H9 (cell line): ENCODE data around the gene WLS. TPM values are rescaled to one million over a fixed set of nuclear protein-coding genes. Genes with fewer than 3 reads are reported as not detected.

Experiments used
- DNase-seq: peaks from one replicate; pipeline ENCODE4 v3.0.0-alpha.2; 2017
- H2AFZ ChIP-seq: one replicate; pipeline ENCODE4 v1.6.1; 2013; ENCODE audit warnings: mild to moderate bottlenecking, low read length, control low read depth, moderate library complexity
- H2AK5ac ChIP-seq: 2 replicates; pipeline ENCODE4 v1.6.1; 2013; ENCODE audit warnings: low read length, control low read depth, mixed read lengths; ENCODE audit not compliant: insufficient read length
- H2BK120ac ChIP-seq: one replicate; pipeline ENCODE4 v1.6.1; 2013; ENCODE audit warnings: low read depth, mild to moderate bottlenecking, low read length, control low read depth, inconsistent platforms; ENCODE audit not compliant: poor library complexity, severe bottlenecking
- H2BK12ac ChIP-seq: 2 replicates; pipeline ENCODE4 v1.6.1; 2013; ENCODE audit warnings: low read length, control low read depth, mixed read lengths, low read depth; ENCODE audit not compliant: insufficient read length
- H2BK15ac ChIP-seq: 2 replicates; pipeline ENCODE4 v1.6.1; 2013; ENCODE audit warnings: low read depth, low read length, control low read depth
- H2BK20ac ChIP-seq: one replicate; pipeline ENCODE4 v1.6.1; 2013; ENCODE audit warnings: low read depth, mild to moderate bottlenecking, low read length, control low read depth, inconsistent platforms; ENCODE audit not compliant: poor library complexity, severe bottlenecking
- H2BK5ac ChIP-seq: 2 replicates; pipeline ENCODE4 v1.6.1; 2013; ENCODE audit warnings: low read length, control low read depth, mixed read lengths; ENCODE audit not compliant: insufficient read length
- H3K14ac ChIP-seq: 2 replicates; pipeline ENCODE4 v1.6.1; 2013; ENCODE audit warnings: low read length, control low read depth; ENCODE audit not compliant: insufficient read depth
- H3K18ac ChIP-seq: 2 replicates; pipeline ENCODE4 v1.6.1; 2013; ENCODE audit warnings: low read depth, mild to moderate bottlenecking, mixed read lengths, low read length, control low read depth; ENCODE audit not compliant: insufficient read length
- H3K23ac ChIP-seq: 2 replicates; pipeline ENCODE4 v1.6.1; 2013; ENCODE audit warnings: low read length, control low read depth, mixed read lengths, low read depth; ENCODE audit not compliant: insufficient read length
- H3K23me2 ChIP-seq: 2 replicates; pipeline ENCODE4 v1.6.1; 2013; ENCODE audit warnings: low read depth, mild to moderate bottlenecking, mixed read lengths, low read length, control low read depth; ENCODE audit not compliant: insufficient read length, poor library complexity, severe bottlenecking
- H3K27ac ChIP-seq: 2 replicates; pipeline ENCODE4 v1.5.1; 2013; ENCODE audit warnings: low read length, control low read depth, mixed read lengths, low read depth; ENCODE audit not compliant: insufficient read length
- H3K27me3 ChIP-seq: 2 replicates; pipeline ENCODE4 v1.6.1; 2013; ENCODE audit warnings: low read length, control low read depth, inconsistent platforms; ENCODE audit not compliant: insufficient read depth
- H3K4ac ChIP-seq: 2 replicates; pipeline ENCODE4 v1.6.1; 2013; ENCODE audit warnings: low read depth, mild to moderate bottlenecking, control low read depth, inconsistent platforms, low read length, moderate library complexity
- H3K4me1 ChIP-seq: 2 replicates; pipeline ENCODE4 v1.6.1; 2013; ENCODE audit warnings: low read length, control low read depth, inconsistent platforms; ENCODE audit not compliant: insufficient read depth
- H3K4me2 ChIP-seq: 2 replicates; pipeline ENCODE4 v1.6.1; 2013; ENCODE audit warnings: low read length, control low read depth, mixed read lengths; ENCODE audit not compliant: insufficient read length, insufficient read depth
- H3K56ac ChIP-seq: 2 replicates; pipeline ENCODE4 v1.6.1; 2013; ENCODE audit warnings: low read depth, mild to moderate bottlenecking, mixed read lengths, low read length, control low read depth; ENCODE audit not compliant: insufficient read length
- H3K79me1 ChIP-seq: 2 replicates; pipeline ENCODE4 v1.6.1; 2013; ENCODE audit warnings: low read depth, mild to moderate bottlenecking, moderate library complexity, low read length, control low read depth, inconsistent platforms; ENCODE audit not compliant: insufficient read depth, poor library complexity, severe bottlenecking
- H3K79me2 ChIP-seq: 2 replicates; pipeline ENCODE4 v1.6.1; 2013; ENCODE audit warnings: low read length, control low read depth, inconsistent platforms; ENCODE audit not compliant: insufficient read depth
- H3K9ac ChIP-seq: 2 replicates; pipeline ENCODE4 v1.6.1; 2013; ENCODE audit warnings: low read length, control low read depth, mixed read lengths; ENCODE audit not compliant: insufficient read length; ENCODE audit errors: extremely low read depth
- H3K9me3 ChIP-seq: one replicate; pipeline ENCODE4 v1.6.1; 2013; ENCODE audit warnings: low read depth, low read length, inconsistent platforms; ENCODE audit not compliant: control insufficient read depth
- H3T11ph ChIP-seq: one replicate; pipeline ENCODE4 v1.6.1; 2013; ENCODE audit warnings: mild to moderate bottlenecking, low read length, control low read depth, inconsistent platforms
- H4K20me1 ChIP-seq: one replicate; pipeline ENCODE4 v1.6.1; 2013; ENCODE audit not compliant: control insufficient read depth, insufficient read length, insufficient read depth
- H4K5ac ChIP-seq: 2 replicates; pipeline ENCODE4 v1.6.1; 2013; ENCODE audit warnings: low read depth, mild to moderate bottlenecking, mixed read lengths, low read length, control low read depth; ENCODE audit not compliant: insufficient read length
- H4K8ac ChIP-seq: replicated peaks from 2 replicates; pipeline ENCODE4 v1.6.1; 2013; ENCODE audit warnings: low read length, control low read depth, mixed read lengths, low read depth; ENCODE audit not compliant: insufficient read length
- H4K91ac ChIP-seq: 2 replicates; pipeline ENCODE4 v1.6.1; 2013; ENCODE audit warnings: low read depth, mild to moderate bottlenecking, moderate library complexity, mixed read lengths, low read length, control low read depth; ENCODE audit not compliant: insufficient read length
- H3K27ac Mint-ChIP-seq, 3 experiments: 2 replicates in 2 of 3; 3 replicates in 1 of 3; pipeline ENCODE4 v1.8.0; 2020 to 2021; ENCODE audit warnings: mixed read lengths in 3 of 3, mild to moderate bottlenecking in 1 of 3, moderate library complexity in 1 of 3
- H3K27me3 Mint-ChIP-seq: 2 replicates; pipeline ENCODE4 v1.8.0; 2021; ENCODE audit warnings: low read depth, mild to moderate bottlenecking, moderate library complexity, mixed read lengths
- H3K36me3 Mint-ChIP-seq, 3 experiments: 2 replicates in 2 of 3; 3 replicates in 1 of 3; pipeline ENCODE4 v1.8.0; 2020 to 2021; ENCODE audit warnings: low read depth in 3 of 3, mixed read lengths in 3 of 3; ENCODE audit not compliant: insufficient read depth in 1 of 3
- H3K4me1 Mint-ChIP-seq, 2 experiments: 2 replicates each; pipeline ENCODE4 v1.8.0; 2020; ENCODE audit warnings: mixed read lengths in 2 of 2
- H3K4me3 Mint-ChIP-seq, 2 experiments: 2 replicates in 1 of 2; 3 replicates in 1 of 2; pipeline ENCODE4 v1.8.0; 2020 to 2021; ENCODE audit warnings: mild to moderate bottlenecking in 2 of 2, mixed read lengths in 2 of 2, moderate library complexity in 1 of 2
- H3K9me3 Mint-ChIP-seq, 2 experiments: 2 replicates in 1 of 2; 3 replicates in 1 of 2; pipeline ENCODE4 v1.8.0; 2020; ENCODE audit warnings: mild to moderate bottlenecking in 2 of 2, mixed read lengths in 2 of 2, moderate library complexity in 1 of 2
- WGBS: extraction: QIAGEN DNeasy Blood & Tissue Kit; methylation state at CpG from one replicate; pipeline ENCODE4 v1.1.7; 2013; ENCODE audit warnings: missing lambda C conversion rate, low lambda C conversion rate, mixed read lengths; ENCODE audit not compliant: insufficient read length; ENCODE audit errors: extremely low coverage; 5-methylcytosine and 5-hydroxymethylcytosine counted together
- total RNA-seq: library from RNA; stranded (reverse); gene quantifications from 2 replicates; pipeline ENCODE4 v1.2.1, GENCODE V29; 2021
- TF ChIP-seq, protein P1 (sequence below): fragments of 200-600 bp; sonication (generic); conservative IDR thresholded peaks from 3 replicates; pipeline ENCODE4 v1.8.0; 2021; ENCODE audit warnings: antibody characterized with exemption, mild to moderate bottlenecking

Gene WLS
- total RNA-seq, 1 experiment from 2014 or later = 0.94 TPM

DNA sequence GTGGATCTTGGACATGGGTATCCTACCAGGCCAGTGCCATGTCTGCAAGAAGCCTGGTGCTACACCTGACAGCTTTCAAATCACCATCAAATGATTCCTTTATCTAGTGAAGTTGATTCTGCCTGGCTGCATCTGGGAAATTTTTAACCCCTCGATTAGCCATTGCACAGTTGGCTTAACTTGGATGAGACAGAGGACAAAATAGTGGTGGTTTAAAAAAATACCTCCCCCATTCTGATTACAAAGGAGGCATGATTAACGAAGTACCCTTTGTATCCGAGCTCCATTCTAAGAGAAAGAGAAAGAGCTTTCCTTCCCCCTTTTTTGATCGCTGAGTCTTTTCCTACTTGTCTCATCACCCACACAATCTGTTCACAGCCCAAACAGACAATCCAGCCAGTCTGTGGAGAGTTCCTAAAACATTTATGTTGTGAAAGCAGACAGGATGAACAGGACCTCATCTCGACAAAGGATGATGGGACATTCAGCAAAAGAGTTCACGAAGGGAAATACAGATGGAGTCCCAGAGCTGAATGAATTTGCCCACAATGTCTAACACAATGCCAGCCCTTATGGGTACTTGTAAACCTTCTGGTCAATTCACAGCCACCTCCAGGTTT, 20.5 kb downstream of the WLS start:
- Histone ChIP-seq H2AK5ac (no peak overlapping the region), H3K79me2 (no peaks in the 10 kb centered on the region), H3K27me3 (no peaks in the 10 kb centered on the region), H4K5ac (no peak overlapping the region), H3K79me1 (no peaks in the 10 kb centered on the region), H4K20me1 (no peaks in the 10 kb centered on the region), H3K18ac (no peak overlapping the region), H2AFZ (no peak overlapping the region), H3K4me2 (no peak overlapping the region), H3K14ac (no peak overlapping the region), H3K9me3 (no peaks in the 10 kb centered on the region), H3K4me1 (no peaks in the 10 kb centered on the region), H3K23me2 (no peaks in the 10 kb centered on the region), H2BK120ac (no peak overlapping the region), H3K9ac (no peak overlapping the region), H3K56ac (no peak overlapping the region), H2BK15ac (no peak overlapping the region), H3T11ph (no peak overlapping the region), H2BK20ac (no peak overlapping the region), H3K23ac (no peak overlapping the region), H2BK5ac (no peak overlapping the region), H2BK12ac (no peak overlapping the region), H3K4ac (no peak overlapping the region), H4K8ac (no peak overlapping the region), H3K27ac (no peak overlapping the region), H4K91ac (no peak overlapping the region)
- Mint-ChIP-seq H3K27ac (no peak overlapping the region), H3K36me3 (no peaks in the 10 kb centered on the region), H3K4me1 (peaks cover 4 to 8% of the 10 kb centered on the region in 2 experiments; a peak in 2 of 4 replicates), H3K27me3 (peaks cover 52% of the 10 kb centered on the region), H3K4me3 (no peak overlapping the region), H3K9me3 (no peaks in the 10 kb centered on the region)
- DNase-seq = no peak
- WGBS = no CpG with 5 or more reads among the region's 6 CpGs
- TF ChIP-seq, protein P1, sequence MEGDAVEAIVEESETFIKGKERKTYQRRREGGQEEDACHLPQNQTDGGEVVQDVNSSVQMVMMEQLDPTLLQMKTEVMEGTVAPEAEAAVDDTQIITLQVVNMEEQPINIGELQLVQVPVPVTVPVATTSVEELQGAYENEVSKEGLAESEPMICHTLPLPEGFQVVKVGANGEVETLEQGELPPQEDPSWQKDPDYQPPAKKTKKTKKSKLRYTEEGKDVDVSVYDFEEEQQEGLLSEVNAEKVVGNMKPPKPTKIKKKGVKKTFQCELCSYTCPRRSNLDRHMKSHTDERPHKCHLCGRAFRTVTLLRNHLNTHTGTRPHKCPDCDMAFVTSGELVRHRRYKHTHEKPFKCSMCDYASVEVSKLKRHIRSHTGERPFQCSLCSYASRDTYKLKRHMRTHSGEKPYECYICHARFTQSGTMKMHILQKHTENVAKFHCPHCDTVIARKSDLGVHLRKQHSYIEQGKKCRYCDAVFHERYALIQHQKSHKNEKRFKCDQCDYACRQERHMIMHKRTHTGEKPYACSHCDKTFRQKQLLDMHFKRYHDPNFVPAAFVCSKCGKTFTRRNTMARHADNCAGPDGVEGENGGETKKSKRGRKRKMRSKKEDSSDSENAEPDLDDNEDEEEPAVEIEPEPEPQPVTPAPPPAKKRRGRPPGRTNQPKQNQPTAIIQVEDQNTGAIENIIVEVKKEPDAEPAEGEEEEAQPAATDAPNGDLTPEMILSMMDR = no peak
